ENCODE data around the gene FBXO21. TPM values are rescaled to one million over a fixed set of nuclear protein-coding genes. Genes with fewer than 3 reads are reported as not detected.

Gene FBXO21
- polyA plus RNA-seq, 1 donor (not counting 4 experiments of a cell fraction or from before 2014, with no cell fraction given): 21.9 TPM

- Histone ChIP-seq H3K9ac (ENCODE audit: control insufficient read depth, extremely low read depth, insufficient read depth, low read length) (no peak overlapping the region), H3K36me3 (ENCODE audit: control insufficient read depth in 2 of 2, extremely low read depth in 1 of 2, insufficient read depth in 2 of 2, low read length in 2 of 2) (peaks cover 9 to 19% of the 10 kb centered on the region in 2 experiments), H3K4me3 (ENCODE audit: control insufficient read depth in 2 of 3, extremely low read depth in 1 of 3, insufficient read depth in 2 of 3, low read depth in 1 of 3, low read length in 3 of 3) (no peak overlapping the region), H3K9me3 (ENCODE audit: control insufficient read depth, low read depth, low read length) (no peaks in the 10 kb centered on the region), H3K4me1 (ENCODE audit: control insufficient read depth, extremely low read depth, insufficient read depth, low read length) (no peaks in the 10 kb centered on the region), H3K27ac (ENCODE audit: control insufficient read depth, insufficient read depth, low read length) (no peak overlapping the region), H3K9me1 (ENCODE audit: control insufficient read depth, extremely low read depth, insufficient read depth, low read length) (no peaks in the 10 kb centered on the region), H3K4me2 (ENCODE audit: control insufficient read depth, extremely low read depth, insufficient read depth, low read depth, low read length) (no peak overlapping the region), H3K79me2 (ENCODE audit: control insufficient read depth, insufficient read depth, low read length) (no peaks in the 10 kb centered on the region), H3K27me3 (ENCODE audit: control insufficient read depth, extremely low read depth, insufficient read depth, low read length) (no peaks in the 10 kb centered on the region), H4K20me1 (ENCODE audit: control insufficient read depth, extremely low read depth, insufficient read depth, low read length) (no peaks in the 10 kb centered on the region), H2AFZ (ENCODE audit: control insufficient read depth, low read length) (no peak overlapping the region)
- no peak for FAIRE-seq
- no peak for DNase-seq (ENCODE audit: low read depth, low spot score)
- dilution Hi-C loops (cut with MboI; ENCODE audit: extremely low pct_ligation_motif_present, low sequenced_read_pairs): loop anchor here (10.0 kb wide), 2 partner anchors 350 to 600 kb away; no protein-coding TSS in a partner anchor
- TF ChIP-seq CTCF (optimal IDR thresholded peaks at IDR 0.05 in 1 of 3, IDR thresholded peaks at IDR 0.05 in 1 of 3, conservative IDR thresholded peaks at IDR 0.05 in 1 of 3; ENCODE audit: extremely low read depth in 1 of 3, insufficient read depth in 2 of 3, low read length in 3 of 3) (no peak), EZH2 (IDR thresholded peaks at IDR 0.05; ENCODE audit: low read length) (no peak)
Observed at GRCh38 chr12:117235261-117235660, 45.0 kb upstream of the FBXO21 start.

- H4K20me1 ChIP-seq (ENCODE audit: control insufficient read depth, extremely low read depth, insufficient read depth, low read length): no peaks in the 10 kb centered on the region
- TF ChIP-seq EZH2 (IDR thresholded peaks at IDR 0.05; ENCODE audit: low read length): no peak
- TF ChIP-seq CTCF (optimal IDR thresholded peaks at IDR 0.05 in 1 of 3, IDR thresholded peaks at IDR 0.05 in 1 of 3, conservative IDR thresholded peaks at IDR 0.05 in 1 of 3; ENCODE audit: extremely low read depth in 1 of 3, insufficient read depth in 2 of 3, low read length in 3 of 3): no peak
- FAIRE-seq: no peak
- H3K4me3 ChIP-seq (ENCODE audit: control insufficient read depth in 2 of 3, extremely low read depth in 1 of 3, insufficient read depth in 2 of 3, low read depth in 1 of 3, low read length in 3 of 3): no peak overlapping the region
- no peak overlapping the region for H2AFZ ChIP-seq (ENCODE audit: control insufficient read depth, low read length)
- H3K27ac ChIP-seq (ENCODE audit: control insufficient read depth, insufficient read depth, low read length): no peak overlapping the region
- no peak for DNase-seq (ENCODE audit: low read depth, low spot score)
- dilution Hi-C loops (cut with MboI; ENCODE audit: extremely low pct_ligation_motif_present, low sequenced_read_pairs): loop anchor here (10.0 kb wide), 2 partner anchors 350 to 600 kb away; no protein-coding TSS in a partner anchor
- H3K4me1 ChIP-seq (ENCODE audit: control insufficient read depth, extremely low read depth, insufficient read depth, low read length): no peaks in the 10 kb centered on the region
- H3K9ac ChIP-seq (ENCODE audit: control insufficient read depth, extremely low read depth, insufficient read depth, low read length): no peak overlapping the region
- no peak overlapping the region for H3K4me2 ChIP-seq (ENCODE audit: control insufficient read depth, extremely low read depth, insufficient read depth, low read depth, low read length)
- H3K27me3 ChIP-seq (ENCODE audit: control insufficient read depth, extremely low read depth, insufficient read depth, low read length): no peaks in the 10 kb centered on the region
- H3K9me3 ChIP-seq (ENCODE audit: control insufficient read depth, low read depth, low read length): no peaks in the 10 kb centered on the region
- H3K36me3 ChIP-seq (ENCODE audit: control insufficient read depth in 2 of 2, extremely low read depth in 1 of 2, insufficient read depth in 2 of 2, low read length in 2 of 2): peaks cover 9 to 21% of the 10 kb centered on the region in 2 experiments
- H3K79me2 ChIP-seq (ENCODE audit: control insufficient read depth, insufficient read depth, low read length): no peaks in the 10 kb centered on the region
- no peaks in the 10 kb centered on the region for H3K9me1 ChIP-seq (ENCODE audit: control insufficient read depth, extremely low read depth, insufficient read depth, low read length)
Observed at GRCh38 chr12:117234441-117234840, 44.2 kb upstream of the FBXO21 start.
